H9 (cell line): ENCODE measurements around the gene F2RL3. TPM values are rescaled to one million over a fixed set of nuclear protein-coding genes. Genes with fewer than 3 reads are reported as not detected.

Experiments
- DNase-seq: peaks from one replicate; pipeline ENCODE4 v3.0.0-alpha.2; 2017
- H2AFZ ChIP-seq: one replicate; pipeline ENCODE4 v1.6.1; 2013; ENCODE audit warnings: mild to moderate bottlenecking, low read length, control low read depth, moderate library complexity
- H2AK5ac ChIP-seq: 2 replicates; pipeline ENCODE4 v1.6.1; 2013; ENCODE audit warnings: low read length, control low read depth, mixed read lengths; ENCODE audit not compliant: insufficient read length
- H2BK120ac ChIP-seq: one replicate; pipeline ENCODE4 v1.6.1; 2013; ENCODE audit warnings: low read depth, mild to moderate bottlenecking, low read length, control low read depth, inconsistent platforms; ENCODE audit not compliant: poor library complexity, severe bottlenecking
- H2BK12ac ChIP-seq: 2 replicates; pipeline ENCODE4 v1.6.1; 2013; ENCODE audit warnings: low read length, control low read depth, mixed read lengths, low read depth; ENCODE audit not compliant: insufficient read length
- H2BK15ac ChIP-seq: 2 replicates; pipeline ENCODE4 v1.6.1; 2013; ENCODE audit warnings: low read depth, low read length, control low read depth
- H2BK20ac ChIP-seq: one replicate; pipeline ENCODE4 v1.6.1; 2013; ENCODE audit warnings: low read depth, mild to moderate bottlenecking, low read length, control low read depth, inconsistent platforms; ENCODE audit not compliant: poor library complexity, severe bottlenecking
- H2BK5ac ChIP-seq: 2 replicates; pipeline ENCODE4 v1.6.1; 2013; ENCODE audit warnings: low read length, control low read depth, mixed read lengths; ENCODE audit not compliant: insufficient read length
- H3K14ac ChIP-seq: 2 replicates; pipeline ENCODE4 v1.6.1; 2013; ENCODE audit warnings: low read length, control low read depth; ENCODE audit not compliant: insufficient read depth
- H3K18ac ChIP-seq: 2 replicates; pipeline ENCODE4 v1.6.1; 2013; ENCODE audit warnings: low read depth, mild to moderate bottlenecking, mixed read lengths, low read length, control low read depth; ENCODE audit not compliant: insufficient read length
- H3K23ac ChIP-seq: 2 replicates; pipeline ENCODE4 v1.6.1; 2013; ENCODE audit warnings: low read length, control low read depth, mixed read lengths, low read depth; ENCODE audit not compliant: insufficient read length
- H3K23me2 ChIP-seq: 2 replicates; pipeline ENCODE4 v1.6.1; 2013; ENCODE audit warnings: low read depth, mild to moderate bottlenecking, mixed read lengths, low read length, control low read depth; ENCODE audit not compliant: insufficient read length, poor library complexity, severe bottlenecking
- H3K27ac ChIP-seq: 2 replicates; pipeline ENCODE4 v1.5.1; 2013; ENCODE audit warnings: low read length, control low read depth, mixed read lengths, low read depth; ENCODE audit not compliant: insufficient read length
- H3K27me3 ChIP-seq: 2 replicates; pipeline ENCODE4 v1.6.1; 2013; ENCODE audit warnings: low read length, control low read depth, inconsistent platforms; ENCODE audit not compliant: insufficient read depth
- H3K4ac ChIP-seq: 2 replicates; pipeline ENCODE4 v1.6.1; 2013; ENCODE audit warnings: low read depth, mild to moderate bottlenecking, control low read depth, inconsistent platforms, low read length, moderate library complexity
- H3K4me1 ChIP-seq: 2 replicates; pipeline ENCODE4 v1.6.1; 2013; ENCODE audit warnings: low read length, control low read depth, inconsistent platforms; ENCODE audit not compliant: insufficient read depth
- H3K4me2 ChIP-seq: 2 replicates; pipeline ENCODE4 v1.6.1; 2013; ENCODE audit warnings: low read length, control low read depth, mixed read lengths; ENCODE audit not compliant: insufficient read length, insufficient read depth
- H3K56ac ChIP-seq: 2 replicates; pipeline ENCODE4 v1.6.1; 2013; ENCODE audit warnings: low read depth, mild to moderate bottlenecking, mixed read lengths, low read length, control low read depth; ENCODE audit not compliant: insufficient read length
- H3K79me1 ChIP-seq: 2 replicates; pipeline ENCODE4 v1.6.1; 2013; ENCODE audit warnings: low read depth, mild to moderate bottlenecking, moderate library complexity, low read length, control low read depth, inconsistent platforms; ENCODE audit not compliant: insufficient read depth, poor library complexity, severe bottlenecking
- H3K79me2 ChIP-seq: 2 replicates; pipeline ENCODE4 v1.6.1; 2013; ENCODE audit warnings: low read length, control low read depth, inconsistent platforms; ENCODE audit not compliant: insufficient read depth
- H3K9ac ChIP-seq: 2 replicates; pipeline ENCODE4 v1.6.1; 2013; ENCODE audit warnings: low read length, control low read depth, mixed read lengths; ENCODE audit not compliant: insufficient read length; ENCODE audit errors: extremely low read depth
- H3K9me3 ChIP-seq: one replicate; pipeline ENCODE4 v1.6.1; 2013; ENCODE audit warnings: low read depth, low read length, inconsistent platforms; ENCODE audit not compliant: control insufficient read depth
- H3T11ph ChIP-seq: one replicate; pipeline ENCODE4 v1.6.1; 2013; ENCODE audit warnings: mild to moderate bottlenecking, low read length, control low read depth, inconsistent platforms
- H4K20me1 ChIP-seq: one replicate; pipeline ENCODE4 v1.6.1; 2013; ENCODE audit not compliant: control insufficient read depth, insufficient read length, insufficient read depth
- H4K5ac ChIP-seq: 2 replicates; pipeline ENCODE4 v1.6.1; 2013; ENCODE audit warnings: low read depth, mild to moderate bottlenecking, mixed read lengths, low read length, control low read depth; ENCODE audit not compliant: insufficient read length
- H4K8ac ChIP-seq: replicated peaks from 2 replicates; pipeline ENCODE4 v1.6.1; 2013; ENCODE audit warnings: low read length, control low read depth, mixed read lengths, low read depth; ENCODE audit not compliant: insufficient read length
- H4K91ac ChIP-seq: 2 replicates; pipeline ENCODE4 v1.6.1; 2013; ENCODE audit warnings: low read depth, mild to moderate bottlenecking, moderate library complexity, mixed read lengths, low read length, control low read depth; ENCODE audit not compliant: insufficient read length
- H3K27ac Mint-ChIP-seq, 3 experiments: 2 replicates in 2 of 3; 3 replicates in 1 of 3; pipeline ENCODE4 v1.8.0; 2020 to 2021; ENCODE audit warnings: mixed read lengths in 3 of 3, mild to moderate bottlenecking in 1 of 3, moderate library complexity in 1 of 3
- H3K27me3 Mint-ChIP-seq: 2 replicates; pipeline ENCODE4 v1.8.0; 2021; ENCODE audit warnings: low read depth, mild to moderate bottlenecking, moderate library complexity, mixed read lengths
- H3K36me3 Mint-ChIP-seq, 3 experiments: 2 replicates in 2 of 3; 3 replicates in 1 of 3; pipeline ENCODE4 v1.8.0; 2020 to 2021; ENCODE audit warnings: low read depth in 3 of 3, mixed read lengths in 3 of 3; ENCODE audit not compliant: insufficient read depth in 1 of 3
- H3K4me1 Mint-ChIP-seq, 2 experiments: 2 replicates each; pipeline ENCODE4 v1.8.0; 2020; ENCODE audit warnings: mixed read lengths in 2 of 2
- H3K4me3 Mint-ChIP-seq, 2 experiments: 2 replicates in 1 of 2; 3 replicates in 1 of 2; pipeline ENCODE4 v1.8.0; 2020 to 2021; ENCODE audit warnings: mild to moderate bottlenecking in 2 of 2, mixed read lengths in 2 of 2, moderate library complexity in 1 of 2
- H3K9me3 Mint-ChIP-seq, 2 experiments: 2 replicates in 1 of 2; 3 replicates in 1 of 2; pipeline ENCODE4 v1.8.0; 2020; ENCODE audit warnings: mild to moderate bottlenecking in 2 of 2, mixed read lengths in 2 of 2, moderate library complexity in 1 of 2
- WGBS: extraction: QIAGEN DNeasy Blood & Tissue Kit; methylation state at CpG from one replicate; pipeline ENCODE4 v1.1.7; 2013; ENCODE audit warnings: missing lambda C conversion rate, low lambda C conversion rate, mixed read lengths; ENCODE audit not compliant: insufficient read length; ENCODE audit errors: extremely low coverage; 5-methylcytosine and 5-hydroxymethylcytosine counted together
- total RNA-seq: library from RNA; stranded (reverse); gene quantifications from 2 replicates; pipeline ENCODE4 v1.2.1, GENCODE V29; 2021
- TF ChIP-seq, protein P1 (sequence below): fragments of 200-600 bp; sonication (generic); conservative IDR thresholded peaks from 3 replicates; pipeline ENCODE4 v1.8.0; 2021; ENCODE audit warnings: antibody characterized with exemption, mild to moderate bottlenecking

Gene F2RL3
- total RNA-seq, 1 experiment from 2014 or later: not detected

DNA sequence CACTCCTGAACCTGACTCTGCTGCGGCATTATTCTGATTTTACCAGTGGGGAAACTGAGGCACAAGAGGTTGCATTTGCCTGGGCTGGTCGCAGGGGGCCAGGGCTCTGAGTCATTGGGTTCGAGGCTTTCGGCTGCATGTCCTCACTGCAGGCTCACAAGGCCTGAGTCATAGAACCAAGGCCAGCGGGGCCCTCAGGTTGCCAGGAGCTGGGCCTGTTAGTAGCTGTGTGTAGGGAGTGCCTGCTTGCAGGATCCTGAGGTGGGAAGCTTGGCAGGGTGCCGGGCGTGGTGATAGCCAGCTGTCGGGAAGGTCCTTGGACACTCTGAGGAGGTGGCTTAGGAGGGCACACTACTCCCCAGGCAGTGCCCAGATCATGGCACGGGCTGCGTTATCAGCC is 21.6 kb upstream of the F2RL3 start:
- H3K27ac Mint-ChIP-seq: no peak overlapping the region
- no peaks in the 10 kb centered on the region for H3K4me1 Mint-ChIP-seq
- no peak overlapping the region for H2AFZ ChIP-seq

More for the DNA sequence above, 21.6 kb upstream of the F2RL3 start:
- Mint-ChIP-seq H3K9me3 (no peaks in the 10 kb centered on the region), H3K4me3 (no peak overlapping the region), H3K36me3 (peaks cover 35 to 79% (median 72%) of the 10 kb centered on the region in 3 experiments; a peak in 6 of 7 replicates), H3K27me3 (no peaks in the 10 kb centered on the region)
- no peak overlapping the region for H2BK20ac ChIP-seq
- H2BK120ac ChIP-seq: no peak overlapping the region
- no peak overlapping the region for H2BK12ac ChIP-seq
- H3K9ac ChIP-seq: no peak overlapping the region
- no CpG with 5 or more reads among the region's 10 CpGs for WGBS
- TF ChIP-seq, protein P1, sequence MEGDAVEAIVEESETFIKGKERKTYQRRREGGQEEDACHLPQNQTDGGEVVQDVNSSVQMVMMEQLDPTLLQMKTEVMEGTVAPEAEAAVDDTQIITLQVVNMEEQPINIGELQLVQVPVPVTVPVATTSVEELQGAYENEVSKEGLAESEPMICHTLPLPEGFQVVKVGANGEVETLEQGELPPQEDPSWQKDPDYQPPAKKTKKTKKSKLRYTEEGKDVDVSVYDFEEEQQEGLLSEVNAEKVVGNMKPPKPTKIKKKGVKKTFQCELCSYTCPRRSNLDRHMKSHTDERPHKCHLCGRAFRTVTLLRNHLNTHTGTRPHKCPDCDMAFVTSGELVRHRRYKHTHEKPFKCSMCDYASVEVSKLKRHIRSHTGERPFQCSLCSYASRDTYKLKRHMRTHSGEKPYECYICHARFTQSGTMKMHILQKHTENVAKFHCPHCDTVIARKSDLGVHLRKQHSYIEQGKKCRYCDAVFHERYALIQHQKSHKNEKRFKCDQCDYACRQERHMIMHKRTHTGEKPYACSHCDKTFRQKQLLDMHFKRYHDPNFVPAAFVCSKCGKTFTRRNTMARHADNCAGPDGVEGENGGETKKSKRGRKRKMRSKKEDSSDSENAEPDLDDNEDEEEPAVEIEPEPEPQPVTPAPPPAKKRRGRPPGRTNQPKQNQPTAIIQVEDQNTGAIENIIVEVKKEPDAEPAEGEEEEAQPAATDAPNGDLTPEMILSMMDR: no peak
- no peak overlapping the region for H3K4me2 ChIP-seq
- H4K91ac ChIP-seq: no peak overlapping the region
- H4K8ac ChIP-seq: no peak overlapping the region
- H3K18ac ChIP-seq: no peak overlapping the region
- H3K4me1 ChIP-seq: no peaks in the 10 kb centered on the region
- H4K5ac ChIP-seq: no peak overlapping the region
- no peaks in the 10 kb centered on the region for H3K27me3 ChIP-seq
- no peak overlapping the region for H3K14ac ChIP-seq
- DNase-seq: no peak
- H3K9me3 ChIP-seq: no peaks in the 10 kb centered on the region
- no peak overlapping the region for H2BK15ac ChIP-seq
- no peaks in the 10 kb centered on the region for H3K79me2 ChIP-seq
- H2AK5ac ChIP-seq: no peak overlapping the region
- H3K4ac ChIP-seq: no peak overlapping the region
- H3K23me2 ChIP-seq: no peaks in the 10 kb centered on the region
- no peak overlapping the region for H3K23ac ChIP-seq
- no peak overlapping the region for H3K56ac ChIP-seq
- H3K79me1 ChIP-seq: no peaks in the 10 kb centered on the region
- no peak overlapping the region for H2BK5ac ChIP-seq
- H4K20me1 ChIP-seq: no peaks in the 10 kb centered on the region
- H3K27ac ChIP-seq: no peak overlapping the region
- no peak overlapping the region for H3T11ph ChIP-seq
